ENCODE data around the gene TMEM126A.

DNA sequence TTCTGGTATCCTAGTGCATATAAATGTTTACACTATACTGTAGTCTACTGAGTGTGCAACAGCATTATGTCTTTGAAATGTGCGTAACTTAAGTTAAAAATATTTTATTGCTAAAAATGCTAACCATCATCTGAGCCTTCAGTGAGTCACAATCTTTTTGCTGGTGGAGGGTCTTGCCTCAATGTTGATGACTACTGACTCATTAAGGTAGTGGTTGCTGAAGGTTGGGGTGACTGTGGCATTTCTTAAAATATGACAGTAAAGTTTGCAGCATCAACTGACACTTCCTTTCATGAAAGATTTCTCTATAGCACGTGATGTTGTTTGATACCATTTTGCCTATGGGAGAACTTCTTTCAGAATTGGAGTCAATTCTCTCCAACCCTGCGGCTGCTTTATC is 25.6 kb downstream of the TMEM126A start:
- TF ChIP-seq, protein P1, sequence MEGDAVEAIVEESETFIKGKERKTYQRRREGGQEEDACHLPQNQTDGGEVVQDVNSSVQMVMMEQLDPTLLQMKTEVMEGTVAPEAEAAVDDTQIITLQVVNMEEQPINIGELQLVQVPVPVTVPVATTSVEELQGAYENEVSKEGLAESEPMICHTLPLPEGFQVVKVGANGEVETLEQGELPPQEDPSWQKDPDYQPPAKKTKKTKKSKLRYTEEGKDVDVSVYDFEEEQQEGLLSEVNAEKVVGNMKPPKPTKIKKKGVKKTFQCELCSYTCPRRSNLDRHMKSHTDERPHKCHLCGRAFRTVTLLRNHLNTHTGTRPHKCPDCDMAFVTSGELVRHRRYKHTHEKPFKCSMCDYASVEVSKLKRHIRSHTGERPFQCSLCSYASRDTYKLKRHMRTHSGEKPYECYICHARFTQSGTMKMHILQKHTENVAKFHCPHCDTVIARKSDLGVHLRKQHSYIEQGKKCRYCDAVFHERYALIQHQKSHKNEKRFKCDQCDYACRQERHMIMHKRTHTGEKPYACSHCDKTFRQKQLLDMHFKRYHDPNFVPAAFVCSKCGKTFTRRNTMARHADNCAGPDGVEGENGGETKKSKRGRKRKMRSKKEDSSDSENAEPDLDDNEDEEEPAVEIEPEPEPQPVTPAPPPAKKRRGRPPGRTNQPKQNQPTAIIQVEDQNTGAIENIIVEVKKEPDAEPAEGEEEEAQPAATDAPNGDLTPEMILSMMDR (IDR thresholded peaks at IDR 0.05), result no peak
- no peak for TF ChIP-seq POLR2A (IDR thresholded peaks at IDR 0.05)
